Naive thymus-derived CD4-positive, alpha-beta T cell (primary cell): ENCODE results near the gene CD44. TPM values are rescaled to one million over a fixed set of nuclear protein-coding genes. Genes with fewer than 3 reads are reported as not detected.
A peak's percentile ranks its signal among the peaks of the same experiment; 100 is the strongest.

Source experiments
- ATAC-seq: fragments of 150-1000 bp; cut with Tn5 transposase; 2 replicates; pipeline ENCODE4 v1.10.0; 2021; ENCODE audit warnings: mild to moderate bottlenecking, moderate library complexity
- CTCF ChIA-PET: fragments of 350-600 bp; sonication (Branson Sonifier 250); formaldehyde crosslinking; loops from one replicate; lab custom pipeline; 2021; ENCODE audit warnings: antibody characterized with exemption; lab: Charles Lee
- POLR2A ChIA-PET: fragments of 350-600 bp; sonication (Branson Sonifier 250); formaldehyde crosslinking; loops from one replicate; lab custom pipeline; 2021; ENCODE audit warnings: antibody characterized with exemption, inconsistent platforms; lab: Charles Lee
- DNase-seq, 9 donors: peaks; one replicate each; pipeline versions ENCODE4 v3.0.0 to v3.0.0-alpha.2; 2020 to 2022; ENCODE audit warnings: mixed read lengths in 1 of 9
- H3K27ac ChIP-seq: one replicate; pipeline ENCODE4 v1.7.0; 2013; ENCODE audit warnings: mild to moderate bottlenecking, low read depth, low read length, moderate library complexity
- H3K27me3 ChIP-seq, 2 donors: one replicate each; pipeline ENCODE4 v1.7.0; 2013; ENCODE audit warnings: low read length in 2 of 2, mild to moderate bottlenecking in 2 of 2, moderate library complexity in 2 of 2; ENCODE audit not compliant: control insufficient read depth in 2 of 2, insufficient read depth in 2 of 2
- H3K36me3 ChIP-seq, 3 experiments: 1 replicate in 2 of 3; 2 replicates in 1 of 3; pipeline ENCODE4 v1.7.0; 2013; ENCODE audit warnings: low read length in 3 of 3, mild to moderate bottlenecking in 3 of 3, moderate library complexity in 1 of 3; ENCODE audit not compliant: insufficient read depth in 3 of 3, control insufficient read depth in 2 of 3
- H3K4me1 ChIP-seq, 2 donors: one replicate each; pipeline ENCODE4 v1.7.0; 2013; ENCODE audit warnings: low read length in 2 of 2, mild to moderate bottlenecking in 2 of 2, moderate library complexity in 1 of 2; ENCODE audit not compliant: control insufficient read depth in 2 of 2, insufficient read depth in 2 of 2
- H3K4me3 ChIP-seq: 2 replicates; pipeline ENCODE4 v1.7.0; 2013; ENCODE audit warnings: mild to moderate bottlenecking, low read length
- H3K9me3 ChIP-seq, 3 experiments: 1 replicate in 2 of 3; 2 replicates in 1 of 3; pipeline ENCODE4 v1.7.0; 2013; ENCODE audit warnings: low read length in 3 of 3; ENCODE audit not compliant: control insufficient read depth in 2 of 3
- H3K27ac Mint-ChIP-seq, 9 donors: one replicate each; pipeline ENCODE4 v1.8.0; 2020 to 2022; ENCODE audit warnings: mixed read lengths in 9 of 9, mild to moderate bottlenecking in 8 of 9, moderate library complexity in 5 of 9, inconsistent platforms in 2 of 9
- H3K27me3 Mint-ChIP-seq, 5 donors: one replicate each; pipeline ENCODE4 v1.8.0; 2021 to 2022; ENCODE audit warnings: mixed read lengths in 5 of 5, mild to moderate bottlenecking in 1 of 5
- H3K36me3 Mint-ChIP-seq, 5 donors: one replicate each; pipeline ENCODE4 v1.8.0; 2020 to 2022; ENCODE audit warnings: mixed read lengths in 5 of 5, mild to moderate bottlenecking in 3 of 5, inconsistent platforms in 1 of 5
- H3K4me1 Mint-ChIP-seq, 7 donors: one replicate each; pipeline ENCODE4 v1.8.0; 2020 to 2022; ENCODE audit warnings: mixed read lengths in 7 of 7, mild to moderate bottlenecking in 3 of 7, inconsistent platforms in 1 of 7
- H3K4me3 Mint-ChIP-seq, 10 donors: one replicate each; pipeline ENCODE4 v1.8.0; 2020 to 2022; ENCODE audit warnings: mild to moderate bottlenecking in 10 of 10, mixed read lengths in 10 of 10, moderate library complexity in 6 of 10, inconsistent platforms in 2 of 10
- H3K9me3 Mint-ChIP-seq, 11 donors: one replicate each; pipeline ENCODE4 v1.8.0; 2020 to 2022; ENCODE audit warnings: mixed read lengths in 11 of 11, mild to moderate bottlenecking in 4 of 11, inconsistent platforms in 1 of 11, moderate library complexity in 1 of 11
- intact Hi-C, 2 donors: fragments of 100-400 bp; cut with micrococcal nuclease; formaldehyde crosslinking; loops; one replicate each; pipeline ENCODE4 v1.15.1; 2023
- polyA plus RNA-seq, 2 donors: library from polyadenylated mRNA; unstranded; fragments of 300-500 nt; fragmentation: Illumina TruSeq; gene quantifications; one replicate each; pipeline ENCODE4 v1.2.3, GENCODE V29; 2021
- total RNA-seq, 6 experiments: library from RNA in 5 of 6; stranded (reverse) in 5 of 6; gene quantifications; 1 replicate in 5 of 6; 2 replicates in 1 of 6; pipeline ENCODE4 v1.2.3 and lab custom pipeline; 2021 to 2026

Gene CD44
- total and polyA plus RNA-seq, 7 experiments from 2014 or later: 332 to 1,223 (median 755) TPM

- no peak overlapping the region for H3K27ac ChIP-seq
- Mint-ChIP-seq H3K4me1 (peaks cover 22 to 83% (median 68%) of the 10 kb centered on the region in 7 donors), H3K4me3 (peak overlapping the region in 2 of 10 donors; percentile 3 to 18), H3K27me3 (peaks cover 0 to 33% (median 0%) of the 10 kb centered on the region in 5 donors), H3K36me3 (peaks cover 0 to 14% (median 0%) of the 10 kb centered on the region in 5 donors), H3K27ac (peak overlapping the region in 2 of 9 donors; percentile 40 to 86), H3K9me3 (peaks cover 0 to 6% (median 0%) of the 10 kb centered on the region in 11 donors)
- H3K27me3 ChIP-seq: no peaks in the 10 kb centered on the region
- POLR2A ChIA-PET: no interaction called here
- peaks cover 31 to 34% of the 10 kb centered on the region in 2 donors for H3K4me1 ChIP-seq
- ATAC-seq: no peak
- CTCF ChIA-PET: no interaction called here
- H3K4me3 ChIP-seq: no peak overlapping the region
- intact Hi-C loops: loop anchor here in 1 of 2 donors (5.0 kb wide), 1 partner anchor 39 kb away; no protein-coding TSS in a partner anchor
- no peak for DNase-seq
- no peaks in the 10 kb centered on the region for H3K9me3 ChIP-seq
- no peaks in the 10 kb centered on the region for H3K36me3 ChIP-seq
Observed at GRCh38 chr11:35121326-35121865, 17.6 kb upstream of the CD44 start.

- peaks cover 29 to 91% (median 72%) of the 10 kb centered on the region in 7 donors for H3K4me1 Mint-ChIP-seq
- intact Hi-C loops: loop anchor here (1.0 to 5.0 kb wide), 5 partner anchors 11 to 40 kb away; partner anchors contain the start of gene CD44 (in 1 of the 2)
- Histone ChIP-seq H3K27ac (no peak overlapping the region), H3K4me1 (peaks cover 37 to 43% of the 10 kb centered on the region in 2 donors), H3K9me3 (no peaks in the 10 kb centered on the region), H3K27me3 (no peaks in the 10 kb centered on the region), H3K4me3 (no peak overlapping the region), H3K36me3 (no peaks in the 10 kb centered on the region)
- H3K36me3 Mint-ChIP-seq: peaks cover 0 to 19% (median 0%) of the 10 kb centered on the region in 5 donors
- peak overlapping the region in 9 of 10 donors; percentile 7 to 68 (median 35) for H3K4me3 Mint-ChIP-seq
- POLR2A ChIA-PET: interaction anchor here (0.9 to 1.6 kb wide), 2 partner anchors 17 to 55 kb away, joined by 3 to 5 read pairs; no protein-coding TSS in a partner anchor
- ATAC-seq (peak; percentile 84), DNase-seq (peak in 5 of 9 donors; percentile 18 to 66 (median 51))
- peak overlapping the region; percentile 40 to 86 (median 73) for H3K27ac Mint-ChIP-seq
- CTCF ChIA-PET: no interaction called here
- peaks cover 0 to 35% (median 0%) of the 10 kb centered on the region in 5 donors for H3K27me3 Mint-ChIP-seq
- peaks cover 0 to 6% (median 0%) of the 10 kb centered on the region in 11 donors for H3K9me3 Mint-ChIP-seq
Observed at GRCh38 chr11:35122308-35122707, 16.7 kb upstream of the CD44 start.

- Mint-ChIP-seq H3K27ac (peak overlapping the region; percentile 44 to 92 (median 82)), H3K4me3 (peak overlapping the region; percentile 42 to 69 (median 60)), H3K9me3 (no peaks in the 10 kb centered on the region), H3K36me3 (peaks cover 0 to 11% (median 0%) of the 10 kb centered on the region in 5 donors), H3K4me1 (peaks cover 32 to 69% (median 64%) of the 10 kb centered on the region in 7 donors), H3K27me3 (peaks cover 0 to 8% (median 0%) of the 10 kb centered on the region in 5 donors)
- DNase-seq (peak in 2 of 9 donors; percentile 27 to 62), ATAC-seq (peak; percentile 59)
- POLR2A ChIA-PET: interaction anchor here (0.6 to 3.0 kb wide), 7 partner anchors 8 to 97 kb away, joined by 3 to 16 read pairs (median 3); partner anchors contain the start of gene CD44
- Histone ChIP-seq H3K9me3 (no peaks in the 10 kb centered on the region), H3K27ac (peak overlapping the region; percentile 12), H3K4me3 (peak overlapping the region; percentile 17), H3K4me1 (peaks cover 33 to 49% of the 10 kb centered on the region in 2 donors), H3K27me3 (no peaks in the 10 kb centered on the region), H3K36me3 (no peaks in the 10 kb centered on the region)
- CTCF ChIA-PET: interaction anchor here (0.7 to 1.1 kb wide), 2 partner anchors 13 to 79 kb away, joined by 3 read pairs; partner anchors contain the start of gene CD44
- intact Hi-C loops: loop anchor here in 1 of 2 donors (1.0 to 5.0 kb wide), 2 partner anchors 12 to 36 kb away; no protein-coding TSS in a partner anchor
Observed at GRCh38 chr11:35126000-35126878, 12.7 kb upstream of the CD44 start.

- intact Hi-C loops: loop anchor here in 1 of 2 donors (1.0 to 5.0 kb wide), 2 partner anchors 11 to 35 kb away; no protein-coding TSS in a partner anchor
- DNase-seq (no peak), ATAC-seq (no peak)
- Histone ChIP-seq H3K9me3 (no peaks in the 10 kb centered on the region), H3K27me3 (no peaks in the 10 kb centered on the region), H3K27ac (no peak overlapping the region), H3K4me1 (peaks cover 26 to 49% of the 10 kb centered on the region in 2 donors), H3K4me3 (no peak overlapping the region), H3K36me3 (no peaks in the 10 kb centered on the region)
- peaks cover 0 to 9% (median 0%) of the 10 kb centered on the region in 5 donors for H3K36me3 Mint-ChIP-seq
- ChIA-PET POLR2A (interaction anchor here (0.9 to 1.4 kb wide), 2 partner anchors 9 to 42 kb away, joined by 3 read pairs; no protein-coding TSS in a partner anchor), CTCF (interaction anchor here (0.5 to 1.1 kb wide), 2 partner anchors 79 to 110 kb away, joined by 3 read pairs; no protein-coding TSS in a partner anchor)
- peak overlapping the region in 5 of 10 donors; percentile 42 to 68 (median 59) for H3K4me3 Mint-ChIP-seq
- peaks cover 32 to 69% (median 64%) of the 10 kb centered on the region in 7 donors for H3K4me1 Mint-ChIP-seq
- peak overlapping the region; percentile 44 to 92 (median 82) for H3K27ac Mint-ChIP-seq
- peaks cover 0 to 8% (median 0%) of the 10 kb centered on the region in 5 donors for H3K27me3 Mint-ChIP-seq
- H3K9me3 Mint-ChIP-seq: peaks cover 0 to 1% (median 0%) of the 10 kb centered on the region in 11 donors
Observed at GRCh38 chr11:35126879-35127581, 11.9 kb upstream of the CD44 start.

- intact Hi-C loops: loop anchor here in 1 of 2 donors (5.0 kb wide), 1 partner anchor 35 kb away; no protein-coding TSS in a partner anchor
- H3K36me3 ChIP-seq: no peaks in the 10 kb centered on the region
- DNase-seq (no peak), ATAC-seq (no peak)
- H3K27ac Mint-ChIP-seq: no peak overlapping the region
- H3K27me3 Mint-ChIP-seq: peaks cover 0 to 12% (median 0%) of the 10 kb centered on the region in 5 donors
- H3K27ac ChIP-seq: no peak overlapping the region
- peaks cover 32 to 69% (median 64%) of the 10 kb centered on the region in 7 donors for H3K4me1 Mint-ChIP-seq
- H3K4me3 ChIP-seq: no peak overlapping the region
- ChIA-PET CTCF (interaction anchor here (0.5 kb wide), 1 partner anchor 110 kb away, joined by 3 read pairs; no protein-coding TSS in a partner anchor), POLR2A (no interaction called here)
- peaks cover 0 to 3% (median 0%) of the 10 kb centered on the region in 11 donors for H3K9me3 Mint-ChIP-seq
- peaks cover 20 to 48% of the 10 kb centered on the region in 2 donors for H3K4me1 ChIP-seq
- no peaks in the 10 kb centered on the region for H3K9me3 ChIP-seq
- no peaks in the 10 kb centered on the region for H3K27me3 ChIP-seq
- H3K4me3 Mint-ChIP-seq: no peak overlapping the region
- H3K36me3 Mint-ChIP-seq: peaks cover 0 to 7% (median 0%) of the 10 kb centered on the region in 5 donors
Observed at GRCh38 chr11:35127619-35128018, 11.4 kb upstream of the CD44 start.
